OCI-LY7 (cell line): ENCODE measurements around the gene IRX4. TPM values are rescaled to one million over a fixed set of nuclear protein-coding genes. Genes with fewer than 3 reads are reported as not detected.

Experiments
- BruUV-seq: library from RNA; stranded (reverse); fragments of 400-500 nt; replicated peaks from 2 replicates; lab custom pipeline; 2021; lab: Mats Ljungman, UMichigan
- CTCF ChIA-PET: fragments of 300-600 bp; sonication (Branson Sonifier 250); formaldehyde crosslinking; loops from one replicate; lab custom pipeline; 2022; ENCODE audit warnings: antibody characterized with exemption; ENCODE audit not compliant: unreplicated experiment; lab: Charles Lee
- POLR2A ChIA-PET: fragments of 300-600 bp; sonication (Branson Sonifier 250); formaldehyde crosslinking; loops from one replicate; lab custom pipeline; 2022; ENCODE audit warnings: antibody characterized with exemption; lab: Charles Lee
- DNase-seq: peaks from one replicate; pipeline ENCODE4 v3.0.0-alpha.2; 2015; ENCODE audit warnings: low spot score
- H2AFZ ChIP-seq: fragments of 200-600 bp; sonication (generic), shearing (Covaris generic); 2 replicates; pipeline ENCODE4 v1.6.1; 2014; ENCODE audit warnings: mild to moderate bottlenecking, antibody characterized with exemption, low read length, moderate library complexity
- H3K27ac ChIP-seq: fragments of 200-600 bp; sonication (generic); 2 replicates; pipeline ENCODE4 v1.5.1; 2014; ENCODE audit warnings: mixed run types, low read depth, mild to moderate bottlenecking, moderate library complexity, low read length, inconsistent platforms; ENCODE audit not compliant: poor library complexity, severe bottlenecking
- H3K36me3 ChIP-seq: fragments of 200-600 bp; sonication (generic); 2 replicates; pipeline ENCODE4 v1.6.1; 2014; ENCODE audit warnings: mild to moderate bottlenecking, antibody characterized with exemption, low read length, moderate library complexity, mixed read lengths; ENCODE audit not compliant: insufficient read depth
- H3K4me1 ChIP-seq: fragments of 200-600 bp; sonication (generic); 2 replicates; pipeline ENCODE4 v1.5.1; 2014; ENCODE audit warnings: mild to moderate bottlenecking, low read length; ENCODE audit not compliant: insufficient read depth, poor library complexity, severe bottlenecking
- H3K4me2 ChIP-seq: fragments of 200-600 bp; sonication (generic); 2 replicates; pipeline ENCODE4 v1.6.1; 2014; ENCODE audit warnings: mild to moderate bottlenecking, low read length
- H3K4me3 ChIP-seq: fragments of 200-600 bp; sonication (generic); 2 replicates; pipeline ENCODE4 v1.5.1; 2014; ENCODE audit warnings: mild to moderate bottlenecking, low read depth, low read length; ENCODE audit not compliant: poor library complexity, severe bottlenecking
- H3K79me2 ChIP-seq: fragments of 200-600 bp; sonication (generic); 2 replicates; pipeline ENCODE4 v1.6.1; 2016; ENCODE audit warnings: low read depth, mild to moderate bottlenecking, low read length, moderate library complexity, mixed read lengths; ENCODE audit not compliant: insufficient read depth
- H3K9me2 ChIP-seq: fragments of 200-600 bp; sonication (generic); 2 replicates; pipeline ENCODE4 v1.6.1; 2016; ENCODE audit warnings: mild to moderate bottlenecking, low read length, mixed read lengths; ENCODE audit not compliant: insufficient read depth
- H3K9me3 ChIP-seq: fragments of 200-600 bp; sonication (generic); 2 replicates; pipeline ENCODE4 v1.6.1; 2014; ENCODE audit warnings: mild to moderate bottlenecking, mixed run types, low read length, mixed read lengths
- H4K20me1 ChIP-seq: fragments of 200-600 bp; sonication (generic); 2 replicates; pipeline ENCODE4 v1.6.1; 2014; ENCODE audit warnings: mild to moderate bottlenecking, antibody characterized with exemption, low read length, moderate library complexity, mixed read lengths; ENCODE audit not compliant: insufficient read depth
- EZH2phosphoT487 ChIP-seq: fragments of 200-600 bp; sonication (generic); IDR thresholded peaks from 2 replicates; pipeline ENCODE4 v1.6.1; 2018; ENCODE audit warnings: low read depth, borderline replicate concordance, mild to moderate bottlenecking, mixed run types, antibody characterized with exemption, low read length, moderate library complexity, mixed read lengths
- intact Hi-C: fragments of 100-400 bp; cut with micrococcal nuclease; formaldehyde crosslinking; loops from one replicate; pipeline ENCODE4 v1.10.0; 2022; ENCODE audit not compliant: unreplicated experiment
- total RNA-seq, 2 experiments: library from RNA; depleted of rRNA in 1 of 2; stranded (reverse); fragments of >200 nt in 1 of 2; shearing (Covaris generic) in 1 of 2; gene quantifications; 2 replicates each; pipeline ENCODE4 v1.2.3, GENCODE V29; 2014 to 2022
- TF ChIP-seq, protein P1 (sequence below): fragments of 200-600 bp; sonication (generic); conservative IDR thresholded peaks from 2 replicates; pipeline ENCODE4 v1.5.1; 2014; ENCODE audit warnings: mild to moderate bottlenecking, antibody characterized with exemption, low read length, moderate library complexity, mixed read lengths

IRX4 gene
- total RNA-seq, 2 experiments from 2014 or later = not detected

GRCh38 chr5:1865948-1866347, 16.8 kb downstream of the IRX4 start:
- H3K4me3 ChIP-seq = no peak overlapping the region
- ChIA-PET POLR2A (no interaction called here), CTCF (no interaction called here)
- no peak overlapping the region for H2AFZ ChIP-seq
- intact Hi-C loops = no loop called here
- no peaks in the 10 kb centered on the region for H3K4me1 ChIP-seq
- H3K9me3 ChIP-seq = no peaks in the 10 kb centered on the region
- H3K9me2 ChIP-seq = no peaks in the 10 kb centered on the region
- no peaks in the 10 kb centered on the region for H3K36me3 ChIP-seq
- no peaks in the 10 kb centered on the region; the same call in 1 of the 2 replicates for H4K20me1 ChIP-seq
- no TSS peak for BruUV-seq
- H3K27ac ChIP-seq = no peak overlapping the region
- no peak overlapping the region for H3K4me2 ChIP-seq
- H3K79me2 ChIP-seq = no peaks in the 10 kb centered on the region
- TF ChIP-seq EZH2phosphoT487 = no peak
- TF ChIP-seq, protein P1, sequence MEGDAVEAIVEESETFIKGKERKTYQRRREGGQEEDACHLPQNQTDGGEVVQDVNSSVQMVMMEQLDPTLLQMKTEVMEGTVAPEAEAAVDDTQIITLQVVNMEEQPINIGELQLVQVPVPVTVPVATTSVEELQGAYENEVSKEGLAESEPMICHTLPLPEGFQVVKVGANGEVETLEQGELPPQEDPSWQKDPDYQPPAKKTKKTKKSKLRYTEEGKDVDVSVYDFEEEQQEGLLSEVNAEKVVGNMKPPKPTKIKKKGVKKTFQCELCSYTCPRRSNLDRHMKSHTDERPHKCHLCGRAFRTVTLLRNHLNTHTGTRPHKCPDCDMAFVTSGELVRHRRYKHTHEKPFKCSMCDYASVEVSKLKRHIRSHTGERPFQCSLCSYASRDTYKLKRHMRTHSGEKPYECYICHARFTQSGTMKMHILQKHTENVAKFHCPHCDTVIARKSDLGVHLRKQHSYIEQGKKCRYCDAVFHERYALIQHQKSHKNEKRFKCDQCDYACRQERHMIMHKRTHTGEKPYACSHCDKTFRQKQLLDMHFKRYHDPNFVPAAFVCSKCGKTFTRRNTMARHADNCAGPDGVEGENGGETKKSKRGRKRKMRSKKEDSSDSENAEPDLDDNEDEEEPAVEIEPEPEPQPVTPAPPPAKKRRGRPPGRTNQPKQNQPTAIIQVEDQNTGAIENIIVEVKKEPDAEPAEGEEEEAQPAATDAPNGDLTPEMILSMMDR = no peak
- DNase-seq = no peak

- no TSS peak for BruUV-seq
- Histone ChIP-seq H3K27ac (no peak overlapping the region), H3K4me3 (no peak overlapping the region), H3K9me3 (no peaks in the 10 kb centered on the region), H4K20me1 (no peaks in the 10 kb centered on the region; the same call in 1 of the 2 replicates), H3K36me3 (no peaks in the 10 kb centered on the region), H3K9me2 (no peaks in the 10 kb centered on the region), H3K4me2 (no peak overlapping the region), H2AFZ (no peak overlapping the region), H3K79me2 (no peaks in the 10 kb centered on the region), H3K4me1 (no peaks in the 10 kb centered on the region)
- intact Hi-C loops = no loop called here
- TF ChIP-seq EZH2phosphoT487 = no peak
- TF ChIP-seq, protein P1 = no peak
- POLR2A ChIA-PET = no interaction called here
- no peak for DNase-seq
- CTCF ChIA-PET = no interaction called here
These were observed 17.2 kb downstream of the IRX4 start for GRCh38 chr5:1865486-1865885.

DNA sequence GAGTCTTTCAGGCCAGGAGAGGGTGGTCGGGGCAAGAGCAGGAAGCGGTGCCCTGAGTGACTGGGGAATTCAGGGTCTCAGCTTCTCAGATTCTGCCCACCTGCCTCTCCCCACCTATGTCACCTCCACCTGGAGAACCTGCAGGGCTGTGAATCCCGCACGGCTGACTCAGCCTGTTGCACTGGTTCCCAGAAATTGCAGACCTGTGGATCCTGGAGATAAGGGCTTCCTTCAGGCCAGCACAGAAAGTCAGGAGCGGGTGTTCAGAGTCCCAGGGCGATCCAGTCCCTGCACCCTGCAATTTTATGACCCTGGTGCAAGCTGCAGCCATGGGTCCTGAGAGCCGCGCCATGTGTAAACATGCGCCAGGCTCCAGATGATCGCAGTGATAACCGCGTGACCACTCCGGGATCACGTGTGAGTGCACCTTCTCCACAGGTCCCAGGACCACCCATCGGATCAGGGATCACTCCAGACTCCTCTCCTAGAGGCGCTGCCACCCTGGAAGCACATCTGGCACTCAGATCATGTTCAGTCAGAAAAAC, 17.8 kb downstream of the IRX4 start:
- DNase-seq = no peak
- no peaks in the 10 kb centered on the region for H3K4me1 ChIP-seq
- TF ChIP-seq, protein P1 = no peak
- no peak for TF ChIP-seq EZH2phosphoT487
- no peaks in the 10 kb centered on the region for H3K9me2 ChIP-seq
- H3K79me2 ChIP-seq = no peaks in the 10 kb centered on the region
- no peak overlapping the region for H3K27ac ChIP-seq
- no peaks in the 10 kb centered on the region for H3K36me3 ChIP-seq
- BruUV-seq = no TSS peak
- H4K20me1 ChIP-seq = no peaks in the 10 kb centered on the region; the same call in 1 of the 2 replicates
- no peaks in the 10 kb centered on the region for H3K9me3 ChIP-seq
- POLR2A ChIA-PET = no interaction called here
- CTCF ChIA-PET = no interaction called here
- H2AFZ ChIP-seq = no peak overlapping the region
- H3K4me2 ChIP-seq = no peak overlapping the region
- intact Hi-C loops = no loop called here
- H3K4me3 ChIP-seq = no peak overlapping the region
